ENCODE data around the gene CAST. TPM values are rescaled to one million over a fixed set of nuclear protein-coding genes. Genes with fewer than 3 reads are reported as not detected.

The CAST gene
- total and polyA plus RNA-seq, 3 donors from 2014 or later: 195 to 260 (median 241) TPM

DNA sequence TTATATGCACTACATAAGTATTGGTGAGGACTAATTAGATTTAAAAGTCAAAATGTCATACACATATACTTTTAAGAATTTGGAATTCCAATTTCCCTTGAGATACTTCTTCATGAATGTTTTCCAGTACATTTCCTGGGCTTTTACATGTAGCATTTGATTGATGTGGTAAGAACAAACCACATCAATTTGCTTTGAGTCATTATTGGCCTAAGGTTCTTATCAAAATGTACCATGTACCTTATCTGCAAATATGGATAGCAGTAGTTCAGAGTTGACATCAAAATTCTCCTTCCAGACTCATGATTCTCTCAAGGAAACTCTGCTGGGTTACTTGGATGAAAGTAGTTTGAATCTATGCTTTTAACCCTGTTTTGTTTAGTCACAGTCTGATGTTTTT is 2.5 kb downstream of the CAST start:
- DNase-seq: no peak
- H3K27ac ChIP-seq: no peak overlapping the region
- H3K27me3 ChIP-seq: no peaks in the 10 kb centered on the region
- intact Hi-C loops (cut with DNase I; ENCODE audit: low total_unique reads): no loop called here
- H3K36me3 ChIP-seq (ENCODE audit: low read depth, missing control alignments): no peaks in the 10 kb centered on the region
- H3K4me1 ChIP-seq: peaks cover 15% of the 10 kb centered on the region
- TF ChIP-seq, protein P1, sequence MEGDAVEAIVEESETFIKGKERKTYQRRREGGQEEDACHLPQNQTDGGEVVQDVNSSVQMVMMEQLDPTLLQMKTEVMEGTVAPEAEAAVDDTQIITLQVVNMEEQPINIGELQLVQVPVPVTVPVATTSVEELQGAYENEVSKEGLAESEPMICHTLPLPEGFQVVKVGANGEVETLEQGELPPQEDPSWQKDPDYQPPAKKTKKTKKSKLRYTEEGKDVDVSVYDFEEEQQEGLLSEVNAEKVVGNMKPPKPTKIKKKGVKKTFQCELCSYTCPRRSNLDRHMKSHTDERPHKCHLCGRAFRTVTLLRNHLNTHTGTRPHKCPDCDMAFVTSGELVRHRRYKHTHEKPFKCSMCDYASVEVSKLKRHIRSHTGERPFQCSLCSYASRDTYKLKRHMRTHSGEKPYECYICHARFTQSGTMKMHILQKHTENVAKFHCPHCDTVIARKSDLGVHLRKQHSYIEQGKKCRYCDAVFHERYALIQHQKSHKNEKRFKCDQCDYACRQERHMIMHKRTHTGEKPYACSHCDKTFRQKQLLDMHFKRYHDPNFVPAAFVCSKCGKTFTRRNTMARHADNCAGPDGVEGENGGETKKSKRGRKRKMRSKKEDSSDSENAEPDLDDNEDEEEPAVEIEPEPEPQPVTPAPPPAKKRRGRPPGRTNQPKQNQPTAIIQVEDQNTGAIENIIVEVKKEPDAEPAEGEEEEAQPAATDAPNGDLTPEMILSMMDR (IDR thresholded peaks at IDR 0.05): no peak
- TF ChIP-seq POLR2A (IDR thresholded peaks at IDR 0.05): no peak
- H3K9me3 ChIP-seq: no peaks in the 10 kb centered on the region
- no peak overlapping the region for H3K4me3 ChIP-seq

DNA sequence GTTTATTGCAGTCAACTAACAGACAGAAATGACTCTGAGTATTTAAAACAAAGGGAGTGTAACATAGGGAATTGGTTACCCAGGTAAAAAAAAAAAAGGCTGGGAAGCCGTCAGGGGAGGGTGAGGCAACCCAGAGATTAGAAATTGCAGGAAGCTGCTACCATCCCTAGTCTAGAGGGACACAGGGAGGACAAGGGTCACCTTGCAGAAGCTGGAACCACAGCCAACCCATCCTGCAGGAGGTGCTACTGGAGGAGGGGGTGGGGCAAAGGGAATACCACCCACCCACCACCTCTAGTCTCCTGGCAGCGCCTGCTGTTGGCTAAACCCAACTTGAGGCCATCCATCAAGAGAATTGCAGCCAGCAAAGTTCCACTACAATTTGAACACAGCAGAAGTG is 6.5 kb downstream of the CAST start:
- intact Hi-C loops (cut with DNase I; ENCODE audit: low total_unique reads): no loop called here
- 90% methylated on average over 2 of the region's 2 CpGs for WGBS, 2 donors
- H3K4me1 ChIP-seq: peaks cover 6% of the 10 kb centered on the region

DNA sequence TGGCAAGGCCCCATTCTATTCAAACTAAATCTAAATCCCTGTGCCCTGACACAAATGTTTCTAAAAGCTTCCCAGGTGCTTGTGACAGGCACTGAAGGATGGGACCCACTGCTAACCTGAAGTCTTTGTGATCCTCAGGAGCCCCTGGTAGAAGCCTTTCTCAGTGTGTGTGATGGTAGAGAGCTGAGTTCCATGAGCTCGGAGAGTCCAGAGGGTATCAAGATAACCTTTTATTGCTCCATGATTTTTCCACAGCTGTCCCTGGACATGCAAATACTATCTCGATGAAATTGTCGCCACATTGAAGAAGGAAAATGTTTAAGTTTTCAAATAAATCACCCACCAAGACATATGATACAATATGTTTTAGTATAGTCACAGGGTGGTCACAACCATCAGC is 7.7 kb downstream of the CAST start:
- no peak for DNase-seq
- TF ChIP-seq, protein P1 (IDR thresholded peaks at IDR 0.05): no peak
- no peak for TF ChIP-seq POLR2A (IDR thresholded peaks at IDR 0.05)
- intact Hi-C loops (cut with DNase I; ENCODE audit: low total_unique reads): no loop called here
- Histone ChIP-seq H3K4me1 (peaks cover 6% of the 10 kb centered on the region), H3K9me3 (no peaks in the 10 kb centered on the region), H3K27ac (no peak overlapping the region), H3K27me3 (no peaks in the 10 kb centered on the region), H3K4me3 (no peak overlapping the region), H3K36me3 (ENCODE audit: low read depth, missing control alignments) (no peaks in the 10 kb centered on the region)
- WGBS, 2 donors: 88 to 91% methylated on average over 3 of the region's 3 CpGs

More for the DNA sequence above, 6.5 kb downstream of the CAST start:
- Histone ChIP-seq H3K27me3 (no peaks in the 10 kb centered on the region), H3K27ac (no peak overlapping the region), H3K9me3 (no peaks in the 10 kb centered on the region), H3K36me3 (ENCODE audit: low read depth, missing control alignments) (no peaks in the 10 kb centered on the region), H3K4me3 (no peak overlapping the region)
- no peak for TF ChIP-seq POLR2A (IDR thresholded peaks at IDR 0.05)
- TF ChIP-seq, protein P1 (IDR thresholded peaks at IDR 0.05): no peak
- DNase-seq: no peak

DNA sequence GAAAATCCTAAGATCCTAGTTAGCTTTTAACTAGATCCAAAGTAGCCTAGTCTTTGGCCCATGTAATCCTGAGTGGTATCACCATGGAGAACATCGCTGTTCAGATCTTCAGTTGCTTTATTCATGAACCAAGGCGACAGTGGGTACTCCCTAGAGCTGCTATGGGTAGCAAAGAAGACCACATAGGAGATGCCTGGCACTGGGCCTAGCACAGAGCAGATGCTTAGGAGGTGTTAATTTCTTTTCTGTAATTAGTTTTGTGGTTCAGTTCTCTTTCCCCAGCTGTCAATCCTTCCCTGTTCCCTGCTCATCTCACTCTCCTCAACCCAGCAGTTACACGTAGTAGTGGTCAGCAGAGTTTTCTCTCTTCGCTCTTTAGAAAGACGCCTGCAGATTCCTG is 9.3 kb downstream of the CAST start:
- intact Hi-C loops (cut with DNase I; ENCODE audit: low total_unique reads): no loop called here
- H3K4me1 ChIP-seq: peaks cover 6% of the 10 kb centered on the region

DNA sequence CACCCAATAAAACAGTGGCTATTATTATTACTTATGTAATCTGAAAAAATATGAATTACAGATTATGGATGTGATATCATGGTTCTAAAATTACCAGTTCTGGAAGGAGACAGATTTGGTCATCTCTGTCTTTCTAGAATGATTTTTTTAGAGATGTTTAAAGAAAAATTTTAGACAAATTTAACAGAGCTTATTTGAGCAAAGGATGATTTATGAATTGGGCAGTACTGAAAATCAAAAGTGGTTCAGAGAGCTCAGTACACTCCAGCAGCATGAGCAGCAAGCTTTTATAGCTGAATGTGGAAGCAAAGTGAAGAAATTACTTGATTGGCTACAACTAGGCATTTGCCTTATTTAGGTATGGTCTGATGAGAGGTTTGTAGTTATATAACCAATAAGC is 11.0 kb downstream of the CAST start:
- no peak for DNase-seq
- intact Hi-C loops (cut with DNase I; ENCODE audit: low total_unique reads): no loop called here
- Histone ChIP-seq H3K9me3 (no peaks in the 10 kb centered on the region), H3K27me3 (no peaks in the 10 kb centered on the region), H3K4me3 (no peak overlapping the region), H3K4me1 (peaks cover 6% of the 10 kb centered on the region), H3K36me3 (ENCODE audit: low read depth, missing control alignments) (no peaks in the 10 kb centered on the region), H3K27ac (no peak overlapping the region)
- TF ChIP-seq, protein P1 (IDR thresholded peaks at IDR 0.05): no peak
- no peak for TF ChIP-seq POLR2A (IDR thresholded peaks at IDR 0.05)

More for the DNA sequence above, 9.3 kb downstream of the CAST start:
- TF ChIP-seq, protein P1 (IDR thresholded peaks at IDR 0.05): no peak
- no peak for TF ChIP-seq POLR2A (IDR thresholded peaks at IDR 0.05)
- no peak for DNase-seq
- Histone ChIP-seq H3K4me3 (no peak overlapping the region), H3K36me3 (ENCODE audit: low read depth, missing control alignments) (no peaks in the 10 kb centered on the region), H3K9me3 (no peaks in the 10 kb centered on the region), H3K27ac (no peak overlapping the region), H3K27me3 (no peaks in the 10 kb centered on the region)
- 81 to 89% methylated on average over 5 of the region's 5 CpGs for WGBS, 2 donors
